AG08395 (cell line): ENCODE results near the gene RAI1.
A peak's percentile ranks its signal among the peaks of the same experiment; 100 is the strongest.
"Not testable (repeated sequence)": the region's sequence is repeated elsewhere in the genome, so short reads cannot be mapped to it uniquely, and the experiment has no call there.

Experiments
- DNase-seq: peaks from one replicate; pipeline ENCODE4 v3.0.0; 2012; ENCODE audit warnings: mixed read lengths, low spot score

Gene RAI1, protein sequence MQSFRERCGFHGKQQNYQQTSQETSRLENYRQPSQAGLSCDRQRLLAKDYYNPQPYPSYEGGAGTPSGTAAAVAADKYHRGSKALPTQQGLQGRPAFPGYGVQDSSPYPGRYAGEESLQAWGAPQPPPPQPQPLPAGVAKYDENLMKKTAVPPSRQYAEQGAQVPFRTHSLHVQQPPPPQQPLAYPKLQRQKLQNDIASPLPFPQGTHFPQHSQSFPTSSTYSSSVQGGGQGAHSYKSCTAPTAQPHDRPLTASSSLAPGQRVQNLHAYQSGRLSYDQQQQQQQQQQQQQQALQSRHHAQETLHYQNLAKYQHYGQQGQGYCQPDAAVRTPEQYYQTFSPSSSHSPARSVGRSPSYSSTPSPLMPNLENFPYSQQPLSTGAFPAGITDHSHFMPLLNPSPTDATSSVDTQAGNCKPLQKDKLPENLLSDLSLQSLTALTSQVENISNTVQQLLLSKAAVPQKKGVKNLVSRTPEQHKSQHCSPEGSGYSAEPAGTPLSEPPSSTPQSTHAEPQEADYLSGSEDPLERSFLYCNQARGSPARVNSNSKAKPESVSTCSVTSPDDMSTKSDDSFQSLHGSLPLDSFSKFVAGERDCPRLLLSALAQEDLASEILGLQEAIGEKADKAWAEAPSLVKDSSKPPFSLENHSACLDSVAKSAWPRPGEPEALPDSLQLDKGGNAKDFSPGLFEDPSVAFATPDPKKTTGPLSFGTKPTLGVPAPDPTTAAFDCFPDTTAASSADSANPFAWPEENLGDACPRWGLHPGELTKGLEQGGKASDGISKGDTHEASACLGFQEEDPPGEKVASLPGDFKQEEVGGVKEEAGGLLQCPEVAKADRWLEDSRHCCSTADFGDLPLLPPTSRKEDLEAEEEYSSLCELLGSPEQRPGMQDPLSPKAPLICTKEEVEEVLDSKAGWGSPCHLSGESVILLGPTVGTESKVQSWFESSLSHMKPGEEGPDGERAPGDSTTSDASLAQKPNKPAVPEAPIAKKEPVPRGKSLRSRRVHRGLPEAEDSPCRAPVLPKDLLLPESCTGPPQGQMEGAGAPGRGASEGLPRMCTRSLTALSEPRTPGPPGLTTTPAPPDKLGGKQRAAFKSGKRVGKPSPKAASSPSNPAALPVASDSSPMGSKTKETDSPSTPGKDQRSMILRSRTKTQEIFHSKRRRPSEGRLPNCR (N-terminal part only)

DNA sequence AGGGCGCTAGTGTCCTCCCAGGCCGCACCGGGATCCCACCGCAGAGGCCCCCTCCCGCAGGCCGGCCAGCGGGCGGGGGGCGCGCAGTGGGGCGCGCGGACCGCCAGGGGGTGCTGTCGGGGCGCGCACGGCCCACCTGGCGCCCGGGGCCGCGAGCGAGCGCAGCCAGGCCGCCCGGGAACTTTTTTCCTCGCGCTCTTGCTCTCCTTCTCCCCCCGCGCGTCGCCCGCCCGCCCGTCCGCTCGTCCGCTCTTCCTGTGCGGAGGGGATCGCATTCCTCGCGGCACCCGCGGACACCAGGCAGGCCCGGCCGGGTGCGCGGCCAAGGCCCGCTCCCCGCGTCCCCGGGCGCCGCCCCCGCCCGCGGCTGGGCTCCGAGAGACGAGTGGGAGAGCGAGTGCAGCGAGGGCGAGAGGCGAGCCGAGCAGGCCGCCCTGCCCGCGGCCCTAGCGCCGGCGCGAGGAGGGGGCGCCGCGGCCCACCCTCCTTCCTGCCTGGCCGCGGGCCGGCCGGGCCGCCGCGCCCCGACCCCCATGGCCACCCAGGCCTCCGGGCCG, at the start of gene RAI1:
TSS of gene RAI1 (plus strand) at position 272 of the 557 bp plus-strand sequence. CDS start 111,491 bp downstream, outside the sequence.
- DNase-seq = peak; percentile 85

DNA sequence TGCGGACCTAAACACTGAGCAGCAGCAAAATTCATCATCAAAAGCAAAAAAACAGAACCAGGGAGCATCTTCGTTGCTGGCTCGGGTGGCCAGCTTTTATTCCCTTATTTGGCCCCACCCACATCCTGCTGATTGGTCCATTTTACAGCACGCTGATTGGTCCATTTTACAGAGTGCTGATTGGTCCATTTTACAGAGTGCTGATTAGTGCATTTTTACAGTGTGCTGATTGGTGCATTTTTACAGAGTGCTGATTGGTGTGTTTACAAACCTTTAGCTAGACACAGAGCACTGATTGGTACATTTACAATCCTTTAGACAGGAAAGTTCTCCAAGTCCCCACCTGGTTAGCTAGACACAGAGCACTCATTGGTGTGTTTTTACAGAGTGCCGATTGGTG, 48.6 kb upstream of the RAI1 start:
- DNase-seq = not testable (repeated sequence)

DNA sequence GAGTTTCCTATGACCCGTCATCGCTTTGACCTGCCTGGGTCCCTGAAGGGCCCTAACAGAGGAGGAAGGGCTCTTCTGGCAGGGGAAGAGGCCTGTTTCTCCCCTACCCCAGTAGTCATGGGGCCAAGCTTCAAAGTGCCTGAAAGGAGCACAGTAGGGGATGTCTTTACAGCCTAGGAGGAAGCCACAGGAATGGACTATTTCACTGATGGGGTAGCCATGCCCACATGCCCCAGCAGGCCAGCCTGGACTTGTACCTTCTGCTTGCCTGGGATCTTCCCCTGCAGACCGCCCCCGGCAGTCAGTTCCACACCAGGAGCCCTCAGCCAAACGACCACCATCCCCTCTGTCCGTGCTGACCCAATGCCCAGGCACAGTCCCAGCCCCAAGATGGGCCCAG, 47.9 kb upstream of the RAI1 start:
- no peak for DNase-seq

DNA sequence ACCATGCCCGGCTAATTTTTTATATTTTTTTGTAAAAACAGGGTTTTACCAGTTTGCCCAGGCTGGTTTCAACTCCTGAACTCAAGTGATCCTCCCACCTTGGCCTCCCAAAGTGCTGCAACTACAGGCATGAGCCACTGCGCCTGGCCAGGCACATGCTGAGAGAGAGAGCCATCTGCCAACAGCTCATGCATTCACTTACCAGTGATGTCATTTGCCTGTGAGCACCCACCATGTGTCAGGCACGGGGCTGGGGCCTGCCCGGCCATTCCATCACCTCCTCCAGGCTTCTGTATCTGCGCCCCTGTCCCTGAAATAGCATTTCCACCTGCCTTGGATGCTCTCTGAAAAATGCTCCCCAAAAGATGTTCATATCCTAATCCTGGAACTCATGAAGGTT, 46.1 kb upstream of the RAI1 start:
- DNase-seq = peak; percentile 10

DNA sequence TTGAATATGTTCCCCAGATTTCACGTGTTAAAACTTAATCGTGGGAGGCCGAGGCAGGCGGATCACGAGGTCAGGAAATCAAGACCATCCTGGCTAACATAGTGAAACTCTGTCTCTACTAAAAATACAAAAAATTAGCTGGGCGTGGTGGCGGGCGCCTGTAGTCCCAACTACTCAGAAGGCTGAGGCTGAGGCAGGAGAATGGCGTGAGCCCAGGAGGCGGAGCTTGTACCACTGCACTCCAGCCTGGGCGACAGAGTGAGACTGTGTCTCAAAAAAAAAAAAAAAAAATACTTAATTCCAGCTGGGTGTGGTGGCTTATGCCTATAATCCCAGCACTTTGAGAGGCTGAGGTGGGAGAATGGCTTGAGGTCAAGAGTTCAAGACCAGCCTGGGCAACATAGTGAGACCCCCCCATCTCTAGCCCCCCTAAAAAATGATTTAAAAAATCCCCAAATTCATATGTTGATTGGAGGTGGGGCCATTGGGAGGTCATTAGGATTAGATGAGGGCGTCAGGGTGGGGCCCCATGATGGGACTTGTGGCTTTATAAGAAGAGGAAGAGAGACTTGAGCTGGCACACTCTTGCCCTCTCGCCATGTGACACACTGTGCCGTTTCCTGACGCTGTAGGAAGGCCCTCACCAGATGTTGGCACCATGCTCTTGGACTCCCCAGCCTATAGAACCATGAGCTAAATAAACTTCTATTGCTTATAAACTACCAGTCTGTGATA, 45.6 kb upstream of the RAI1 start:
- DNase-seq = not testable (repeated sequence)

DNA sequence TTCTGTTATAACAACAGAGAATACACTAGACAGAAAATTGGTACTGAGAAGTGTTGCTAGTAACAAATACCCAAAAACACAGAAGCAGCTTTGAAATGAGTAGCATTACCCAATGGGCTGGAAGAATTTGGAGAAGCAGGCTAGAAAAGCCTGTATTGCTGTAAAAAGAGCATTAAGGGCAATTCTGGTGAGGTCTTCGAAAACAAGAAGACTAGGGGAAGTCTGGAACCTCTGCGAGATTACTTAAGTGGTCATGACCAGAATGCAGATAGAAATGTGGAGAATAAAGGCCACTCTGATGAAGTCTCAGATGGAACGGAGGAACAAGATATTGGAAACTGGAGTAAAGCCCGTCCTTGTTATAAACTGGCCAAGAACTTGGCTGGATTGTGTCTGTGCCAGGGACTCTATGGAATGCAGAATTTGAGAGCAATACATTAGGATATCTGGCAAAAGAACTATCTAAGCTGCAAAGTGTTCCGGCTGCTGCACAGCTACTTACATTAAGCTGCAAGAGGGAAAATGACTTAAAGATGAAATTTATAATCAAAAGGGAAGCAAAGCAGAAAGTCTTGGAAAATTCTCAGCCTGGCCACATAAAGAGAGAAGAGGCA, 44.9 kb upstream of the RAI1 start:
- DNase-seq = no peak

DNA sequence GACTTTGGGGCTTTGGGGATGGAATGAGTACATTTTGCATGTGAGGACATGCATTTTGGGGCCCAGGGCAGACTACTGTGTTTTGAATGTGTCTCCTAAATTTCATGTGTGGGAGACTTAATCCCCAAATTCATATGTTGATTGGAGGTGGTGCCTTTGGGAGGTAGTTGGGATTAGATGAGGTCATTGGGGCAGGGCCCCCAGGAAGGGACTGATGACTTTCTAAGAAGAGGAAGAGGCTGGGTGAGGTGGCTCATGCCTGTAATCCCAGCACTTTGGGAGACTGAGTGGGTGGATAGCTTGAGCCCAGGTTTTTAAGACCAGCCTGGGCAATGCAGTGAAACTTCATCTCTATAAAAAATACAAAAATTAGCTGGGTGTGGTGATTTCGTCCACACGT, 42.8 kb upstream of the RAI1 start:
- no peak for DNase-seq

DNA sequence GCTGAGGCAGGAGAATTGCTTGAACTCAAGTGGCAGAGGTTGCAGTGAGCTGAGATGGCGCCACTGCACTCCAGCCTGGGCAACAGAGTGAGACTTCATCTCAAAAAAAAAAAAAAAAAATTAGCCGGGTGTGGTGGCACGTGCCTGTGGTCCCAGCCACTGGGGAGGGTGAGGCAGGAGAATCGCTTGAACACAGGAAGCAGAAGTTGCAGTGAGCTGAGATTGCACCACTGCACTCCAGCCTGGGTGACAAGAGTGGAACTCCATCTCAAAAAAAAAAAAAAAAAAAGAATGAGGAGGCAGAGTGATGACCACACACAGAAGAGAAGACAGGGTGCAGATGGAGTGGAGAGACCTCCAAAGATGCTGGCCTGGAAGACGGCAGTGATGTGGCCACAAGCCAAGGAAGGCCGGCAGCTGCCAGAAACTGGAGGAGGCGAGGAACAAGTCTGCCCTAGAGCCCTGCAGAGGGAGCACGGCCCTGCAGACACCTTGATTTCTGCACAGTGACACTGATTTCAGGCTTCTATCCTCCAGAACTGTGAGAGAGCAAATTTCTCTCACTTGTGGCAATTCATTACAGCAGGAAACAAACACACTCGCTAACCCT, 41.5 kb upstream of the RAI1 start:
- DNase-seq = not testable (repeated sequence)

DNA sequence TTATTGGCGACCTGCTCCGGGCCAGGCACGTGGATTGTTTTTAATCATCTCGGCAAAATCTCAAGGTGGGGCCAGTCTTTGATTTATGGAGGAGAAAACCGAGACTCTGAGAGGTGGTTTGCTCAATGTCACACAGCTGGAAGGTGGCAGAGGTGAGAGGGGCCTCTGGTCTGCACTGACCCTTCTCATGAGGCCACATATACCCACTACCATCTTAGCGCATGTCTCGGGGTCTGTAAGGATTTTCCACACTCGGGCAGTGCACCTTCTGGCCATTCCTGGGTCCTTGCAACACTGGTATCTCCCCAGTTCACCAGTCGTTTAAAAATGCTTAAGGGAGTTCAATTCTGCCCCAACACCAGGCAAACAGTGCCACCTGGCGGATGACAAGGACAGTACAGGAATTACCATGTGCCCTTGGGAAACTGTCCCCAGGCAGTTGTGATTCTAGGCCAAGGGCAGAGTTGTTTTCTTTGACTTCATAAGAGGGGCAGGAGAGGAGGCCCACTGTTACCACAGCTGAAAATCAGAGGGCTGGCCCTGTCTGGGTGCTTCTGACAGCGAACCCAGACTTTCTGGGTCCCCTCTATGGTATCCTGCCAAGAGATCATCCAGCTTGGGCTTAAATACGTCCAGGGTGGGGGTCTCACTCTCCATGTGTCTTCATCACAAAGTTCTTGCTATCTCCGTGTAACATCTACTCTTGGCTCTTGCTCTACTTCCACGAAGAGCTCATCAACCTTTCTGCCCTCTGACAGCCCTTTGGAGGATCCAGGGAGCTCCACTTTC, 39.4 kb upstream of the RAI1 start:
- peak; percentile 72 for DNase-seq

DNA sequence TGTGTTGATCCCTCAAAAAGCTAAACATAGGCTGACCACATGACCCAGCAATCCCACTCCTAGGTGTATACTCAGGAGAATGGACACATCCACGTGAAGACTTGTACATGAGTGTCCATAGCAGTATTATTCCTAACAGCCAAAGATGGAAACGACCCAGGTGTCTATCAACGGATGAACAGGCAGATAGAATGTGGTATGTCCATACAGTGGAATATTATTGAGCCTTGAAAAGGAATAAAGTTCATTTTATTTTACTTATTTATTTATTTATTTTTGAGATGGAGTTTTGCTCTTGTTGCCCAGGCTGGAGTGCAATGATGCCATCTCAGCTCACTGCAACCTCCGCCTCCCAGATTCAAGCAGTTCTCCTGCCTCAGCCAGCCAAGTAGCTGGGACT, 36.1 kb upstream of the RAI1 start:
- DNase-seq = not testable (repeated sequence)

DNA sequence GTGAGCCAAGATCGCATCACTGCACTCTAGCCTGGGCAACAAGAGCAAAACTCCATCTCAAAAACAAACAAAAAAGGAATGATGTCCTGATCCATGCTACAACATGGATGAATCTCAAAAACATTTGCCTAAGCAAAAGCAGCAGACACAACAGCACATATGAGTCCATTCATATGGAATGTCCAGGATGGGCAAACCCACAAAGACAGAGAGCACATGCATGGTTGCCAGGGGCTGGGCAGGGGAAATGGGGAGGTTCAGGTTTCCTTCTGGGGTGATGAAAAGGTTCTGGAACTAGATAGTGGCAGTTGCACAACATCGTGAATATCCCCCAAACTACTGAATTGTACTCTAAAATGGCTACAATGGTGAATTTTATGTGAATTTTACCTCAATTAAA, 35.3 kb upstream of the RAI1 start:
- no peak for DNase-seq

DNA sequence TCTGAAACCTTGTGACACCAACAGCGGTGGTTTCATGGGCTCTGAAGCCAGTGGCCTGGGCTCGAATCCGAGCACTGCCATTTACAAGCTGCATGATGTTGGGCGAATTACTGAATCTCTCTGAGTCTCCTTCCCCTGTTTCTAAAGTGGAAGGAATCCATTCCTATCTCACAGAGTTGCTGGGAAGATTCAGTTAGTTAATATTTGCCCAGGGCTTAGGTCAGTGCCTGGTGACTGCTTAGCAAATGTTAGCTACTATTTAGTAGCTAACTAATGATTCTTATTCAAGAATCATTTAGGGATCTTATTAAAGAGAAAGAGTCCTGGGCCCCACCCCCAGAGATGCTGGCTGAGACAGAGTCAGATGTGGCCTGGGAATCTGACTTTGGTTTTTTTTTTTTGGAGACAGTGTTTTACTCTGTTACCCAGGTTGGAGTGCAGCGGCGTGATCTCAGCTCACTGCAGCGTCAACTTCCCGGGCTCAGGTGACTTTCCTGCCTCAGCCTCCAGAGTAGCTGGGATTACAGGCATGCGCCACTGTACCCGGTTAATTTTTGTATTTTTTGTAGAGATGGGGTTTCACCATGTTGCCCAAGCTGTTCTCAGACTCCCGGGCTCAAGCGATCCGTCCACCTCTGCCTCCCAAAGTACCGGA, 33.6 kb upstream of the RAI1 start:
- no peak for DNase-seq

DNA sequence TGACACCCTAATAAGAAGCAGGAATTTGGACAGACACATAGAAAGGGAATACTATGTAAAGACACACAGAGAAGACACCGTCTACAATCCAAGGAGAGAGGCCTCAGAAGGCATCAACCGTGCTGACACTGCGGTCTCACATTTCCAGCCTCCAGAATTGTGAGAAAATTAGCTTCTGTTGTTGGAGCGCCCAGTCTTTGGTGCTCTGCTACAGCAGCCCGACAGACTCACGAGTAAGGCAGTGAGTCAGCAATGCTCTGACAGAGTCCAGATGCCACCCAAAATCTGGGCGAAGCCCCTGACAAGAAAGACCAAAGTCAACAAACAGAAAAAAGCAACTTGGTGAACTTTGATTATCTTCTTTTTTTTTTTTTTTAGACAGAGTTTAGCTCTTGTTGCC, 32.5 kb upstream of the RAI1 start:
- DNase-seq = peak; percentile 30

DNA sequence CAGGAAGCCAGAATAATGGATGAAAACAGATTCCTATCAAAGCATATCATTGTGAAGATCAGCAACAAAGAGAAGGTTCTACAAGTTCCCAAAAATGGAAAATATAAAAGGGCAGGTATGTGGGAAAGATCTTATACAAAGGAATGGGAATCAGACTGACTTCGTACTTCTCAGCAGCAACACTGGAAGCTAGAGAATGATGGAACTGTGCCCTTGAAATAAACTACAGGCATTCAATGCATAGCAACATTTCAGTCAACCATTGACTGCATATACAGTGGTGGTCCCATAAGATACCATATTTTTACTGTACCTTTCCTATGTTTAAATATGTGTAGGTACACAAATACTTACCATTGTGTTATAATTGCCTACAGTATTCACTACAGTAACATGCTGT, 30.3 kb upstream of the RAI1 start:
- DNase-seq = no peak

DNA sequence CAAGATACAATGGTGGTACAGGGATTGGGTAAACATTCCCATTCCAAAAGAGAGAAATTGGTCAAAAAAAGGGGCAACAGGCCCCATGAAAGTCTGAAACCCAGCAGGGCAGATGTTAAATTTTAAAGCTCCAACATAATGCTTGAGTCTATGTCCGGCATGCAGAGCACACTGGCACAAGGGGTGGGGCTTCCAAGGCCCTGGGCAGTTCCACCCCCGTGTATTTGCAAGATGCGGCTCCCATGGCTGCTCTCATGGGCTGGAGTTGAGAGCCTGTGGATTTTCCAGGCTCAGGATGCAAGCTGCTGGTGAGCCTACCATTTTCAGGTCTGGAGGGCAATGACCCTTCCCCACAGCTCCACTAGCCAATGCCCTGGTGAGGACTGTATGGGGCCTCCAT, 27.9 kb upstream of the RAI1 start:
- no peak for DNase-seq

DNA sequence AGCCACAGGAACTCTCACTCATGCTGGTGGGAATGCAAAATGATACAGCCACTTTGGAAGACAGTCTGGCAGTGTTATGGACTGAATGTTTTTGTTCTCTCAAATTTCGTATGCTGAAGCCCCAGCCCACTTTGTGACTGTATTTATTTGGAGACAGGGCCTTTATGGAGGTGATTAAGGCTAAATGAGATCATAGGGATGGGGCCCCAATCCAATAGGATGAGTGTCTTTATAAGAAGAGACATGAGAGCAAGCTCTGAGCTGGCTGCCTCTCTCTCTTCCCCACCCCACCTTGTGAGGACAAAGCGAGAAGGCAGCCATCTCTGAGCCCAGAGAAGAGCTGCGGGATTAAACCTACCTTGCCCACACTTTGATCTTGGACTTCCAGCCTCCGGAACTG, 21.9 kb upstream of the RAI1 start:
- DNase-seq = no peak

DNA sequence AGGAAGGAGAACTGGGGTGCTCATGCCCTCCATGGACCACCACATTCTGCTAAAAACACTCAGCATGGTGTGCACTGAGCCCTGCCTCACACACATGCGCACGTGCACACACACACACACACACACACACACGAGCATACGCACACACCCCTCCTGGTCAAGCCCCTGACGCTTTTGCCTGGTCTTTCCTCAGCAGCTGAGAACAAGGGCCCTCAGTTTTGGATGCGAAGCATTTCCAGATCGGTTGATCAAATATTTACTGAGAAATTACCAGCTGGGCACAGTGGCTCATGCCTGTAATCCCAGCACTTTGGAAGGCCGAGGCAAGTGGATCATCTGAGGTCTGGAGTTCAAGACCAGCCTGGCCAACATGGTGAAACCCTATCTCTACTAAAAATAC, 20.1 kb upstream of the RAI1 start:
- DNase-seq = no peak

DNA sequence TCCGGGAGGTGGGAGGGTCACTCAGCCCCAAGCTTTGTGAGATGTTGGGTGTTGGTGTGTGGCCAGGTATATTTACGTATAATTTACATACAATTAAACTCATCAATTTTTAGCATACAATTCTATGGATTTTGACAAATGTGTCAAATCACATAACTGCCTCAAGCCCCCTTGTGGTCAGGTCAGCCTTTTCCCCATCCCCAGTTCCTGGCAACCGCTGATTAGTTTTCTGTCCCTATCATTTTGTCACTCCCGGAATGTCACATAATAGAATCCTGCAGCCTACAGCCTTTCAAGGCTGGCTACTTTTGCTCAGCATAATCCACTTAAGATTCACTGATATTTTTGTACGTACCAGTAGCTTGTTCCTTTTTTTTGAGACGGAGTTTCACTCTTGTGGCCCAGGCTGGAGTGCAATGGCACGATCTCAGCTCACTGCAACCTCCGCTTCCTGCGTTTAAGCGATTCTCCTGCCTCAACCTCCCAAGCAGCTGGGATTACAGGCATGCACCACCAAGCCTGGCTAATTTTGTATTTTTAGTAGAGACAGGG, 19.3 kb upstream of the RAI1 start:
- DNase-seq = no peak
